ENCODE data around the gene GPR78. TPM values are rescaled to one million over a fixed set of nuclear protein-coding genes. Genes with fewer than 3 reads are reported as not detected.

The GPR78 gene
- total and polyA plus RNA-seq, 2 donors: 0.05 to 0.91 TPM

DNA sequence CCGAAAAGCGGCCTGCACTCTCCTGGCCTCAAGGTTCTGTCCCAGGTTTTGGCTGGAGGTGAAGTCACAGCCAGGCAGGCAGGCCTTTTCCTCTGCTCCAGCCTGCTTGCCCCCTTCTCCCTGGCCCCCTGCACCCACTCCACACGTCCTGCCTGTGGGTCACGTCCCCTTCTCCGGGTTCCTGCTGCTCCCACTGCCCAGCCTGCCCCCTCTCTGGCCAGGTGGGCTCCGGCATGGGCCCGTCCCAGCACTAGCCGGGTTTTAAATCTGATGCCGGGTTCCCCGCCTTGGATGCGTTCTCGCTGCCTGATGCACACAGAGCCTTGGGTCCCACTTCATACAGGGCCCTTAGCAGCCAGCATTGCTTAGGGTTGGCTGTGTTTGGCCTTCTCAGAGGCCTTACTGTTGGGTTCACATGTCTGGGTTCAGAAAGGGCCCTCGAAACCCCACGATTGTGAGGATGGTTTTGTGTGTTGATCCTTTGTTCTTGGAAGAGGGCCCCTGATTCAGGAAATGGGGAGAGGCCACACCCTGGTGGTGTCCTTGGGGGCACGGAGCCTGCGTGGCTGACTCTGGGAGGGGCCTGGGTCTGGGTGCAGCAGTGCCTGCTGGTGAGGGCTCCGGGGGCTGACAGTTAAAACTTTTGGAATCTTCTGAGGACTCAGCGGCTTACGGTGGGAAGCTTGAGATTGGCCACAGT is 18.3 kb downstream of the GPR78 start:
- no peak for DNase-seq (ENCODE audit: low read depth in 6 of 9, low spot score in 9 of 9)
- Histone ChIP-seq H3K27me3 (ENCODE audit: control insufficient read depth in 2 of 2, insufficient read depth in 1 of 2, low read length in 1 of 2) (peaks cover 5 to 16% of the 10 kb centered on the region in 2 donors), H3K9me3 (ENCODE audit: control insufficient read depth in 2 of 2, insufficient read depth in 1 of 2, low read length in 1 of 2) (no peaks in the 10 kb centered on the region), H3K36me3 (ENCODE audit: control insufficient read depth in 2 of 2, insufficient read depth in 2 of 2, low read length in 1 of 2) (no peaks in the 10 kb centered on the region), H3K4me1 (ENCODE audit: control insufficient read depth in 2 of 2, insufficient read depth in 2 of 2, low read length in 2 of 2) (no peaks in the 10 kb centered on the region), H3K4me3 (ENCODE audit: low read length in 2 of 2) (no peak overlapping the region), H3K27ac (ENCODE audit: low read depth in 1 of 2, low read length in 1 of 2) (no peak overlapping the region)
- 85% methylated on average over 19 of the region's 19 CpGs for WGBS

GRCh38 chr4:8599091-8599460 is 18.9 kb downstream of the GPR78 start:
- no peak for DNase-seq (ENCODE audit: low read depth in 6 of 9, low spot score in 9 of 9)
- Histone ChIP-seq H3K4me3 (ENCODE audit: low read length in 2 of 2) (no peak overlapping the region), H3K27ac (ENCODE audit: low read depth in 1 of 2, low read length in 1 of 2) (no peak overlapping the region), H3K9me3 (ENCODE audit: control insufficient read depth in 2 of 2, insufficient read depth in 1 of 2, low read length in 1 of 2) (no peaks in the 10 kb centered on the region), H3K27me3 (ENCODE audit: control insufficient read depth in 2 of 2, insufficient read depth in 1 of 2, low read length in 1 of 2) (peaks cover 0 to 11% of the 10 kb centered on the region in 2 donors), H3K4me1 (ENCODE audit: control insufficient read depth in 2 of 2, insufficient read depth in 2 of 2, low read length in 2 of 2) (no peaks in the 10 kb centered on the region), H3K36me3 (ENCODE audit: control insufficient read depth in 2 of 2, insufficient read depth in 2 of 2, low read length in 1 of 2) (no peaks in the 10 kb centered on the region)
- 93% methylated on average over 8 of the region's 8 CpGs for WGBS

- Histone ChIP-seq H3K27ac (ENCODE audit: low read depth in 1 of 2, low read length in 1 of 2) (no peak overlapping the region), H3K27me3 (ENCODE audit: control insufficient read depth in 2 of 2, insufficient read depth in 1 of 2, low read length in 1 of 2) (peaks cover 0 to 7% of the 10 kb centered on the region in 2 donors), H3K9me3 (ENCODE audit: control insufficient read depth in 2 of 2, insufficient read depth in 1 of 2, low read length in 1 of 2) (no peaks in the 10 kb centered on the region), H3K4me3 (ENCODE audit: low read length in 2 of 2) (no peak overlapping the region), H3K4me1 (ENCODE audit: control insufficient read depth in 2 of 2, insufficient read depth in 2 of 2, low read length in 2 of 2) (no peaks in the 10 kb centered on the region), H3K36me3 (ENCODE audit: control insufficient read depth in 2 of 2, insufficient read depth in 2 of 2, low read length in 1 of 2) (no peaks in the 10 kb centered on the region)
- no peak for DNase-seq (ENCODE audit: low read depth in 6 of 9, low spot score in 9 of 9)
- WGBS: 74% methylated on average over 9 of the region's 9 CpGs
Measured at GRCh38 chr4:8599657-8600056, 19.5 kb downstream of the GPR78 start.

- Histone ChIP-seq H3K27me3 (ENCODE audit: control insufficient read depth in 2 of 2, insufficient read depth in 1 of 2, low read length in 1 of 2) (peaks cover 0 to 7% of the 10 kb centered on the region in 2 donors), H3K4me3 (ENCODE audit: low read length in 2 of 2) (no peak overlapping the region), H3K4me1 (ENCODE audit: control insufficient read depth in 2 of 2, insufficient read depth in 2 of 2, low read length in 2 of 2) (no peaks in the 10 kb centered on the region), H3K36me3 (ENCODE audit: control insufficient read depth in 2 of 2, insufficient read depth in 2 of 2, low read length in 1 of 2) (no peaks in the 10 kb centered on the region), H3K27ac (ENCODE audit: low read depth in 1 of 2, low read length in 1 of 2) (no peak overlapping the region), H3K9me3 (ENCODE audit: control insufficient read depth in 2 of 2, insufficient read depth in 1 of 2, low read length in 1 of 2) (no peaks in the 10 kb centered on the region)
- WGBS: 92% methylated on average over 13 of the region's 13 CpGs
- DNase-seq (ENCODE audit: low read depth in 6 of 9, low spot score in 9 of 9): no peak
Measured at GRCh38 chr4:8600266-8600665, 20.1 kb downstream of the GPR78 start.

- Histone ChIP-seq H3K36me3 (ENCODE audit: control insufficient read depth in 2 of 2, insufficient read depth in 2 of 2, low read length in 1 of 2) (no peaks in the 10 kb centered on the region), H3K4me3 (ENCODE audit: low read length in 2 of 2) (no peak overlapping the region), H3K4me1 (ENCODE audit: control insufficient read depth in 2 of 2, insufficient read depth in 2 of 2, low read length in 2 of 2) (no peaks in the 10 kb centered on the region), H3K9me3 (ENCODE audit: control insufficient read depth in 2 of 2, insufficient read depth in 1 of 2, low read length in 1 of 2) (no peaks in the 10 kb centered on the region), H3K27me3 (ENCODE audit: control insufficient read depth in 2 of 2, insufficient read depth in 1 of 2, low read length in 1 of 2) (peaks cover 0 to 7% of the 10 kb centered on the region in 2 donors), H3K27ac (ENCODE audit: low read depth in 1 of 2, low read length in 1 of 2) (no peak overlapping the region)
- WGBS: 90% methylated on average over 12 of the region's 12 CpGs
- DNase-seq (ENCODE audit: low read depth in 6 of 9, low spot score in 9 of 9): no peak
Measured at GRCh38 chr4:8600686-8601085, 20.5 kb downstream of the GPR78 start.

- H3K4me3 ChIP-seq (ENCODE audit: low read length in 2 of 2): no peak overlapping the region
- WGBS: 97% methylated on average over 23 of the region's 23 CpGs
- H3K27me3 ChIP-seq (ENCODE audit: control insufficient read depth in 2 of 2, insufficient read depth in 1 of 2, low read length in 1 of 2): peaks cover 0 to 7% of the 10 kb centered on the region in 2 donors
- DNase-seq (ENCODE audit: low read depth in 6 of 9, low spot score in 9 of 9): no peak
- no peaks in the 10 kb centered on the region for H3K36me3 ChIP-seq (ENCODE audit: control insufficient read depth in 2 of 2, insufficient read depth in 2 of 2, low read length in 1 of 2)
- no peaks in the 10 kb centered on the region for H3K9me3 ChIP-seq (ENCODE audit: control insufficient read depth in 2 of 2, insufficient read depth in 1 of 2, low read length in 1 of 2)
- H3K4me1 ChIP-seq (ENCODE audit: control insufficient read depth in 2 of 2, insufficient read depth in 2 of 2, low read length in 2 of 2): no peaks in the 10 kb centered on the region
- no peak overlapping the region for H3K27ac ChIP-seq (ENCODE audit: low read depth in 1 of 2, low read length in 1 of 2)
Measured at GRCh38 chr4:8601086-8601485, 20.9 kb downstream of the GPR78 start.

- no peak for DNase-seq (ENCODE audit: low read depth in 6 of 9, low spot score in 9 of 9)
Measured at GRCh38 chr4:8601556-8601955, 21.4 kb downstream of the GPR78 start.

DNA sequence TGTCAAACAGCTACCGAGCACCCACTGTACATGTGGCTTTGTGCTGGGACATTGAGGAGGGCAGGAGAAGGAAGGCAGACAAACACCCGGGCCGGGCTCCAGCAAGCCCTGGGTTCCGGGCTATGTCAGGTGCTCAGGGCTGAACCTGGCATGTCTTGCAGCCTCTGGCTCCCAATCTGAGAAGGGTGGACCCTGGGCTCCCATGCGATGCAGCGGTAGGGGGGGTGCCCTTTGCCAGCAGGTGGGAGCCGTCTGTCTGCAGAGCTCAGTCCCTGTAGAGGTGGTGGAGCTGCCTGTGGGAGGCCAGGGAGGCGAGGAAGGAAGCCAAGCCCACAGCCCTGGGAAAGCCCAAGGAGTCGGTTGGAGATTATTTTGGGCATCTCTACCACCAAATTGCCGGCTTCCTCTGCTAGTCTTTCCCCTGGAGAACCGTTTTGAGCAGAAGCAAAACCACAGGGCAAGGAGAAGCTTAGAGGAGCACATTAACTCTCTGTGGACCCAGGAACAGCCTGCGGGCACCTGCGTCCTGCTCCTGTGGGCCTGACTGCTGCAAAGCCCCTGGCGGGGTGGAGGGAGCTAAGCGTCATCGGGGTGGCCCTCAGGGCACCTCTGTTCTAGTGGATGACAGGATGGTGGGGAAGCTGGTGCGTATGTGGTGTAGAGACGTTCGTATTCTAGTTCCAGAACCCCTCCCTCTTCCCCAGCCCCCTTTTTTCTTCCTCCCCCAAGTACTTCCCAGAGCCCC is 22.7 kb downstream of the GPR78 start:
- H3K4me3 ChIP-seq (ENCODE audit: low read length in 2 of 2): no peak overlapping the region
- no peaks in the 10 kb centered on the region for H3K9me3 ChIP-seq (ENCODE audit: control insufficient read depth in 2 of 2, insufficient read depth in 1 of 2, low read length in 1 of 2)
- no peak overlapping the region for H3K27ac ChIP-seq (ENCODE audit: low read depth in 1 of 2, low read length in 1 of 2)
- H3K36me3 ChIP-seq (ENCODE audit: control insufficient read depth in 2 of 2, insufficient read depth in 2 of 2, low read length in 1 of 2): no peaks in the 10 kb centered on the region
- H3K4me1 ChIP-seq (ENCODE audit: control insufficient read depth in 2 of 2, insufficient read depth in 2 of 2, low read length in 2 of 2): no peaks in the 10 kb centered on the region
- peaks cover 0 to 7% of the 10 kb centered on the region in 2 donors for H3K27me3 ChIP-seq (ENCODE audit: control insufficient read depth in 2 of 2, insufficient read depth in 1 of 2, low read length in 1 of 2)
- DNase-seq (ENCODE audit: low read depth in 6 of 9, low spot score in 9 of 9): no peak
- 61% methylated on average over 19 of the region's 19 CpGs for WGBS

More at GRCh38 chr4:8601556-8601955, 21.4 kb downstream of the GPR78 start:
- no peaks in the 10 kb centered on the region for H3K36me3 ChIP-seq (ENCODE audit: control insufficient read depth in 2 of 2, insufficient read depth in 2 of 2, low read length in 1 of 2)
- 92% methylated on average over 10 of the region's 10 CpGs for WGBS
- no peaks in the 10 kb centered on the region for H3K4me1 ChIP-seq (ENCODE audit: control insufficient read depth in 2 of 2, insufficient read depth in 2 of 2, low read length in 2 of 2)
- H3K27ac ChIP-seq (ENCODE audit: low read depth in 1 of 2, low read length in 1 of 2): no peak overlapping the region
- no peaks in the 10 kb centered on the region for H3K9me3 ChIP-seq (ENCODE audit: control insufficient read depth in 2 of 2, insufficient read depth in 1 of 2, low read length in 1 of 2)
- peaks cover 0 to 7% of the 10 kb centered on the region in 2 donors for H3K27me3 ChIP-seq (ENCODE audit: control insufficient read depth in 2 of 2, insufficient read depth in 1 of 2, low read length in 1 of 2)
- H3K4me3 ChIP-seq (ENCODE audit: low read length in 2 of 2): no peak overlapping the region

DNA sequence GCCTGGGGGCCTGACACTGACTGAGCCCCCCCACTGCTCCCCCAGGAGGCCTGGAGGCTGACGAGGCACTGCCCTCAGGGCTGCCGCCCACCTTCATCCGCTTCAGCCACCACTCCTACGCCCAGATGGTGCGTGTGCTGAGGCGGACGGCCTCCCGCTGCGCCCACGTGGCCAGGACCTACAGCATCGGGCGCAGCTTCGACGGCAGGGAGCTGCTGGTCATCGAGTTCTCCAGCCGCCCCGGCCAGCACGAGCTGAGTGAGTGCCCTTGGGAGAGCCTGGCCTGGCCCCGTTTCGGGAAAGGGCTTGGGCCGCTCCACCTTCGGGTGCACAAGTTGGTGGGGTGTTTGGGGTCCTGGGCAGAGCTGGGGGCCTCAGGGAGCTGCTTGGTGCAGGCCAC is 23.7 kb downstream of the GPR78 start:
- no peaks in the 10 kb centered on the region for H3K36me3 ChIP-seq (ENCODE audit: control insufficient read depth in 2 of 2, insufficient read depth in 2 of 2, low read length in 1 of 2)
- H3K27ac ChIP-seq (ENCODE audit: low read depth in 1 of 2, low read length in 1 of 2): no peak overlapping the region
- no peaks in the 10 kb centered on the region for H3K9me3 ChIP-seq (ENCODE audit: control insufficient read depth in 2 of 2, insufficient read depth in 1 of 2, low read length in 1 of 2)
- 92% methylated on average over 22 of the region's 22 CpGs for WGBS
- H3K4me1 ChIP-seq (ENCODE audit: control insufficient read depth in 2 of 2, insufficient read depth in 2 of 2, low read length in 2 of 2): no peaks in the 10 kb centered on the region
- no peak for DNase-seq (ENCODE audit: low read depth in 6 of 9, low spot score in 9 of 9)
- H3K4me3 ChIP-seq (ENCODE audit: low read length in 2 of 2): no peak overlapping the region
- H3K27me3 ChIP-seq (ENCODE audit: control insufficient read depth in 2 of 2, insufficient read depth in 1 of 2, low read length in 1 of 2): peaks cover 0 to 9% of the 10 kb centered on the region in 2 donors

Data from thymus (tissue), 11 donors.